Uterus (tissue), 4 donors: ENCODE measurements around the gene HIVEP3. TPM values are rescaled to one million over a fixed set of nuclear protein-coding genes. Genes with fewer than 3 reads are reported as not detected.

ENCODE experiments used
- DNase-seq, 2 donors: peaks; one replicate each; pipeline ENCODE4 v3.0.0-alpha.2; 2019 to 2020
- H3K27ac ChIP-seq, 2 donors: fragments of 200-600 bp; sonication (generic); 1 replicate in 1 of 2; 2 replicates in 1 of 2; pipeline ENCODE4 v1.5.1; 2016 to 2018
- H3K27me3 ChIP-seq, 2 donors: fragments of 200-600 bp; sonication (generic); one replicate each; pipeline ENCODE4 v1.5.1; 2018 to 2019; ENCODE audit warnings: control low read depth in 1 of 2
- H3K36me3 ChIP-seq, 2 donors: fragments of 200-600 bp; sonication (generic); one replicate each; pipeline ENCODE4 v1.5.1; 2019; ENCODE audit warnings: control low read depth in 1 of 2
- H3K4me1 ChIP-seq, 2 donors: fragments of 200-600 bp; sonication (generic); one replicate each; pipeline ENCODE4 v1.5.1; 2018 to 2019; ENCODE audit warnings: control low read depth in 1 of 2
- H3K4me3 ChIP-seq, 2 donors: fragments of 200-600 bp; sonication (generic); 1 replicate in 1 of 2; 2 replicates in 1 of 2; pipeline ENCODE4 v1.5.1; 2018 to 2019; ENCODE audit warnings: mild to moderate bottlenecking in 1 of 2
- H3K9me3 ChIP-seq, 2 donors: fragments of 200-600 bp; sonication (generic); one replicate each; pipeline ENCODE4 v1.5.1; 2019; ENCODE audit warnings: control low read depth in 1 of 2
- CTCF ChIP-seq, 4 experiments: fragments of 200-600 bp in 2 of 4; fragments of 450-650 bp in 2 of 4; sonication (generic) in 2 of 4; IDR thresholded peaks; one replicate each; pipeline ENCODE4 v1.5.1; 2016 to 2019; ENCODE audit warnings: antibody characterized with exemption in 4 of 4, mild to moderate bottlenecking in 2 of 4, moderate library complexity in 1 of 4
- POLR2A ChIP-seq, 2 donors: fragments of 450-650 bp; IDR thresholded peaks; one replicate each; pipeline ENCODE4 v1.6.1; 2016; ENCODE audit warnings: antibody characterized with exemption in 2 of 2, mild to moderate bottlenecking in 1 of 2, moderate library complexity in 1 of 2
- intact Hi-C: fragments of 100-400 bp; cut with DNase I; formaldehyde crosslinking; loops from one replicate; pipeline ENCODE4 v1.15.1; 2023; ENCODE audit warnings: low total_unique reads
- total RNA-seq, 4 donors: library from RNA; depleted of rRNA in 3 of 4; stranded (reverse); fragments of >200 nt in 3 of 4; gene quantifications; one replicate each; pipeline versions ENCODE4 v1.1.0 to v1.2.4, GENCODE V29; 2014 to 2023
- donor health status: DM: yes; HTN: yes; CAD: no.

HIVEP3 gene
- total RNA-seq, 4 donors from 2014 or later: 0.51 to 7.6 (median 2.9) TPM

- intact Hi-C loops: no loop called here
- H3K27me3 ChIP-seq: no peaks in the 10 kb centered on the region
- no peaks in the 10 kb centered on the region for H3K4me1 ChIP-seq
- H3K4me3 ChIP-seq: no peak overlapping the region
- DNase-seq: no peak
- no peaks in the 10 kb centered on the region for H3K36me3 ChIP-seq
- no peak for TF ChIP-seq POLR2A (IDR thresholded peaks at IDR 0.05)
- no peak for TF ChIP-seq CTCF (IDR thresholded peaks at IDR 0.05)
- no peak overlapping the region for H3K27ac ChIP-seq
- H3K9me3 ChIP-seq: no peaks in the 10 kb centered on the region
These were observed 243.3 kb downstream of the HIVEP3 start for GRCh38 chr1:41675401-41675800.

GRCh38 chr1:41674522-41674921, 244.2 kb downstream of the HIVEP3 start:
- no peaks in the 10 kb centered on the region for H3K9me3 ChIP-seq
- TF ChIP-seq POLR2A (IDR thresholded peaks at IDR 0.05): no peak
- TF ChIP-seq CTCF (IDR thresholded peaks at IDR 0.05): no peak
- no peak overlapping the region for H3K27ac ChIP-seq
- no peaks in the 10 kb centered on the region for H3K36me3 ChIP-seq
- H3K4me3 ChIP-seq: no peak overlapping the region
- intact Hi-C loops: no loop called here
- no peaks in the 10 kb centered on the region for H3K4me1 ChIP-seq
- DNase-seq: no peak
- no peaks in the 10 kb centered on the region for H3K27me3 ChIP-seq

GRCh38 chr1:41673806-41674205, 244.9 kb downstream of the HIVEP3 start:
- DNase-seq: no peak
- Histone ChIP-seq H3K9me3 (no peaks in the 10 kb centered on the region), H3K27me3 (no peaks in the 10 kb centered on the region), H3K4me3 (no peak overlapping the region), H3K27ac (no peak overlapping the region), H3K4me1 (no peaks in the 10 kb centered on the region), H3K36me3 (no peaks in the 10 kb centered on the region)
- intact Hi-C loops: no loop called here
- TF ChIP-seq CTCF (IDR thresholded peaks at IDR 0.05): no peak

GRCh38 chr1:41673378-41673777, 245.3 kb downstream of the HIVEP3 start:
- Histone ChIP-seq H3K4me1 (no peaks in the 10 kb centered on the region), H3K4me3 (no peak overlapping the region), H3K36me3 (no peaks in the 10 kb centered on the region), H3K9me3 (no peaks in the 10 kb centered on the region), H3K27me3 (no peaks in the 10 kb centered on the region), H3K27ac (no peak overlapping the region)
- intact Hi-C loops: no loop called here
- DNase-seq: no peak
- TF ChIP-seq POLR2A (IDR thresholded peaks at IDR 0.05) (no peak), CTCF (IDR thresholded peaks at IDR 0.05) (no peak)

GRCh38 chr1:41672641-41673361, 245.9 kb downstream of the HIVEP3 start:
- no peak for TF ChIP-seq POLR2A (IDR thresholded peaks at IDR 0.05)
- TF ChIP-seq CTCF (IDR thresholded peaks at IDR 0.05): no peak
- Histone ChIP-seq H3K36me3 (no peaks in the 10 kb centered on the region), H3K4me1 (no peaks in the 10 kb centered on the region), H3K9me3 (no peaks in the 10 kb centered on the region), H3K27ac (no peak overlapping the region), H3K27me3 (no peaks in the 10 kb centered on the region), H3K4me3 (no peak overlapping the region)
- intact Hi-C loops: no loop called here
- DNase-seq: no peak
